HG02840 (cell line): ENCODE measurements around the gene NT5C1A.

Source experiments
- ATAC-seq: cut with Tn5 transposase; IDR thresholded peaks from one replicate; pipeline ENCODE4 v1.9.1; 2021; ENCODE audit warnings: mild to moderate bottlenecking, moderate library complexity, moderate number of reproducible peaks; ENCODE audit not compliant: unreplicated experiment, low FRiP score

The NT5C1A gene

DNA sequence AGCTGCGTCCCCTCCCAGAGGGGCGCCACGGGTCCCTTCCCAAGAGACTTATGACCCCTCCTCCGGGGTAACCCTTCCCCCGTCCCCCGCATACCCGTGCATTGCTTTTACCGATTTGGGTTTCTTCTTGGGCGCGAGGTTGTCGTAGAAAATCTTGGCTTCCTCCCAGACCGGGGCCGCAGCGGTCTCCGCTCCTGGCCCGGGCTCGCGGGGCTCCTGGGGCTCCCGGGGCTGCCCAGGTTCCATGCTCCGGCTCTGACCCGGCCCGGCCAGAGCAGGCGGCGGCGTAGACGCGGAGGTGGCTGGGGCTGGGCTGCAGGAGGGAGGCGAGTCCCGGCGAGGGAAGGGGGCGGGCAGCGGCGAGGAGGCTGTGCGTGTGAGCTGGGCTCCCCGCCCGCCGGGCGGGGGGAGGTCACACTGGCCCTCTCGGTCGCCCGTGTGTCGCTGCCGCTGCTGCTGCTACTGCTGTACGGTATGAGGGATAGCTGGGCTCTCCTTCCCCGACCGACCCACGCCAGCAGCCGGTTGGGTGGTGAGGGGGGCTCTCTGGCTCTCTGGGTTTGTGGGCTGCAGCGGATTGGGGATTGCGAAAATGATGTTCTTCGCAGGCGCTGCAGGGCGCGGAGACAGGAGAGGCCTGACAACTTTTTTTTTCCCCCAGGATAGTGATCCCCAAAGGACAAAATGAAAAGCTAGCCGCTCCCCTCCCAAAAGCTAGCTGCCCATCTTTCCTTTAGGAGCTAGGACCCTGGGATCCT is at the start of gene NT5C1A:
NT5C1A (minus strand) TSS at position 315 of the 758 bp plus-strand sequence; CDS start at position 246, 69 bp downstream.
- ATAC-seq: no peak

- no peak for ATAC-seq
Observed at GRCh38 chr1:39721664-39722063, 49.8 kb upstream of the NT5C1A start.

GRCh38 chr1:39720094-39720999 is 48.4 kb upstream of the NT5C1A start:
- no peak for ATAC-seq

DNA sequence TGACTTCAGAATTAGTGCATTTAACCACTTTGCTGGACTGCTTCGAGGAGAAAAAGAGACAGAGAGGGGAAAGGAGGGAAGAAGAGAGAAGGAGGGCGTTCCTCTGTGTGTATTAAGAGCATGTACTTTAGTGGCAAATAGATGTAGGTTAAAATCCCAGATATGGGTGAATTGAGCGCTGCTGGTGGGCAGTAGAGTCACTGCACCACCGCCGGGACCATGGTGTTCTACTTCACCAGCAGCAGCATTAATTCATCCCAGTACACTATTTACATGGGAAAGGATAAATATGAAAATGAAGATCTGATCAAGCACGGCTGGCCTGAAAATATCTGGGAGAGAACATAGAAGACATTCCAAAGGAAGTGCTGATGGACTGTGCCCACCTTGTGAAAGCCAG is 45.9 kb upstream of the NT5C1A start:
- no peak for ATAC-seq

DNA sequence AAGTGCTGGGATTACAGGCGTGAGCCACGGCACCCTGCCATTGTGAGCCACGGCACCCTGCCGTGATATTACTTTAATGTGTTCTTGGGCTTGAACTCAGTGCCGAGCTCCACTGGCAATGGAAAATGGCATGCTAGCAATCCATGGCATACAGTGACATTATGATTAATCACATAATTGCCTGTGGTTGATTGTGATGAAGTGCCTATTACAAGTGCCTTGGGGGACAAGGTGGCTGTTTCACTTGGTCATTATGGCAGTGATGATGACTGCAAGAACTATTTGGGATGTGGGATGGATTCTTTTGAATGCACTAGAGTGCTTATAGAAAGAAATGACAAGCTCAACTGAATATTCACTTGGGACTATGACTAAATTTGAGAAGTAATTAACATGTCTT is 41.6 kb upstream of the NT5C1A start:
- no peak for ATAC-seq

DNA sequence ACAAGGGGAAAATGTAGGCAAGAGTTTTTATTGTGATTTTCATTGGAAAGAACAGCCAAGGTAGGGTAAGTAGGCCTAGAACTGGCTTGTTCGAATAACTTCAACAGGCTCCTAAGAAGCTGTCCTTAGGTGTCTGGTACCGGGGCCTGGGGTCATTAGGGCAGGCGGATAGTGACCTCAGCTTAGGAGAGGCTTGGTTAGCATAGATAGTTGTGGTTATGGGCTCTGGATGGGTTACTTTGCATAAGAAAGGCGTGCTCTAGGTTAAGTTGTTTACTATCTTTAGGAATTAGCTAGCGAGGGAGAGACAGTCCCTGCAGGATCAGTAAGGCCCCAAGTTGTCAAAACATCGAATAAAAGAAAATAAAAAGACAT is 40.0 kb upstream of the NT5C1A start:
- no peak for ATAC-seq

DNA sequence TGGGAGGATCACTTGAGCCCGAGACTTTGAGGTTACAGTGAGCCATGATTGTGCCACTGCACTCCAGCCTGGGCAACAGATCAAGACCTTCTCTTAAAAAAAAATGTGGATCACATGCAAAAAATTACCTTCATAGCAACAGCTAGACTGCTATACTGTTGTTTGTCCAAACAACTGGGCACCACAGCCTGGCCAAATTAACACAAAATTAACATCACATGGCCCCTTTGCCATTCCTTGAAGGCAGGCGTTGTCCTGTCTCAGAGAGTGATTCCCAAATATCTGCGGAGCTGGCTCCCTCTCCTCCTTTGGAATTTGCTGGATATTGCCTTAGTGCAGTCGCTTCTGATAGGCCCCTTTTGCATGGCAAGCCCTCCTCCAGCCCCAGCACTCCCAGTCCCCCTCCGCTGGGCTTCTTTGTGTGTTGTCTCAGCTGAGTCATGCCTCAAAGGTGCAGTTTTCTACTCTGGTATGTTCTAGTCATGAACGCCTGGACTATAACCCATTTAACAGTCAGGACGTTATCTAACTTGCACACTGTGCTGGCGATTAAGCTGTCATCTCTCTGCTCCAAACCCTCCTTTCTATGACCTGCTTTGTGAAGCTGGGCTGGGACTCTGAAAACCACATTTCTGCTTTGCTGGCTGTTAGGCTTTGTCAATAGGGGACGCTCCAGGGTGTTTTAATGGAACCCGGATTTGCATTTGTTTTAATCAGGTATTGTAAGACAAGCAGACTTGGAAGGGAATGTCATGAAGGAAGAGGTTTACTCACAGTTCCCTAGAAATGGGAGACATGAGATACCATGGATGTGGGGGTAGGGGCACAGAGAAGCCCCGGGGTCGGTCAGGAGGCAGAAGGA is 39.4 kb upstream of the NT5C1A start:
- ATAC-seq: no peak

DNA sequence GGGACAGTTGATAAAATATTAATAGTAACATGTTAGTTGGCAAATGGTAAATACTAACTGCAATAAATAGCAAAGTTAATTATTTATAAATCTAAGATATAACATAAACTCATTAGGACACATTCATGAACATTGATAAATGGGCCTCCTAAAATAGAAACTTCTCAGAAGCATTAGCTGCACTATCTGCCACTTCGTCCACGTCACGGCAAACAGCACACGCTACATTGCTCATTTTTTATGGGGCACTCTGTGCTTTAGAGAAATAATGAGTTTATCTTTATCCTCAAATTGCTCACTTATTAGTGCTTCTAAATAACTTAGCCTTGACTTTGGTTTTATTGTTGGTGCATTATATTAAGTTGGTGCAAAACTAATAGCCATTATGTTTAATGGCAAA is 35.6 kb upstream of the NT5C1A start:
- no peak for ATAC-seq

GRCh38 chr1:39704757-39705156 is 32.9 kb upstream of the NT5C1A start:
- ATAC-seq: no peak

DNA sequence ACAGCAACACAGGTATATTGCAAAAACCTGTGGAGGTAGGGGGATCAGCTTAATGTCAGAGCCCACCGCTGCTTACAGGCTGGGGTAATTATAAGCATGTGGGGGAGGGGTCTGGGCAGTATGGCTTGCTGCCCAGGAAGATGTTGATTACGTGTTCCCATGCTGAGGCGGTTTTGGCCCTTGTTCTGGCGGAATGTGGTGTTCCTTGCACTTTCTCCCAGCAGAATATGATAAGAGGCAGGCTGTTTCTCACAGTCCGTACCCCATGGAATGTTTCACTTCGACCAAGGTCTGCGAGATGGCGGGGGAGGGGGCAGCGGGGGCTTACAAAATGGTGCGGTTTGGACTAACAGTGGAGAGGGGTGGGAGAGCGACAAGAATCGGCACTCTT is 29.1 kb upstream of the NT5C1A start:
- ATAC-seq: no peak

DNA sequence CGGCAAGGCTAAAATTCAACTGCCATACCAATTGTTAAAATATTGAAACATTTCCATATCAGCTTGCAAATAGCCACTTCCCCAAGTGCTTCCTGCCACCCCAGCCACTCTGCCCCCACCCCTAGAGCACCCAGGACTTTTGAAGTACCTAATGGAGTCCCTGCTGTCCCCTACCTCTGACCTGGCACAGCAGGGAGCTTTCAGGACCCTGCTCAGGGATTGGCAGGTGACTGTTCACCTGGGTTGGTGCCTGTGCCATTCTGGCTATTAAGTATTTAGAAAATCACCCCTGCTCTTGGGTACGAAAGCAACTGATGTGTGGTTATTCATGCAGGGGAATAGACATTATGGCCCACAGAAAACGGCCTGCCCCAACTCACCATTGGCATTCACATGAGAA is 28.4 kb upstream of the NT5C1A start:
- no peak for ATAC-seq

- ATAC-seq: no peak
Observed at GRCh38 chr1:39699419-39699818, 27.5 kb upstream of the NT5C1A start.

DNA sequence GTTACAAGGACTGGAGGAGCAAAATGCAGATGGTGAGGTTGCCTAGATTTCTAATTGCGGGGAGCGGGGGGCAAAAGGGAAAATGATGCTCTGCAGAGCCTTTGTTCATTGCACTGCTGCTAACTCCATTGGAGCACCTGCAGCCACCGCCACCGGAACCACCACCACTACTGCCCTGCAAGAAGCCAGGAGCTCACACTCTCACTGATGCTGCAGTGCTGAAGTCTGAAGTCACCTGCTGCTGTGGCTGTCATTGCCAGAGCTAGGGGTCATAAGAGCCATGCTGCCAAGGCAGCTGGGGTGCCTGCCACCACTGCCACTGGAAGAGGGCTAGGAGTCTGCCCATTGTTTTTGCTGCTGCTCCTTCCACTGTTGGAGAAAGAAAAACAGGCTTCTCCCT is 26.7 kb upstream of the NT5C1A start:
- ATAC-seq: no peak

- no peak for ATAC-seq
Observed at GRCh38 chr1:39696448-39696847, 24.5 kb upstream of the NT5C1A start.

DNA sequence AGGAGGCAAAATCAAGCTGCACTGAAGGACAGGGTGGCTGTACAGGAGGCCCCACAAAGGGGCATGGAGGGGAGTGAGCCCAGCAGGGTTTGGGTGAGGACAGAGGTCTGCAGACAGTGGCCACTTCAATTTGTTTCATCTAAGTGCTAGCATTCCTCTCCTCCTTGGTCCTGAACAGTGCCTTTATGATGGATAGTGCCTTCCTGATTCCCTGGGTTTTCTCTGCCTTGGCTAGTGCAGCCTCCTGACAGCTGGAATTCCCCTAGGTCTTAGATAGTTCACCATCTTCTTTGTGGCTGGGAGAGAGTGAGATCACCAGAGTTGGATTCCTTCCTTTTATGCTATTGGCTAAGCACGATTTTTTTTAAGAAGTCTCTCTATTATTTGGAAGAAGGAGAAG is 23.1 kb upstream of the NT5C1A start:
- no peak for ATAC-seq

DNA sequence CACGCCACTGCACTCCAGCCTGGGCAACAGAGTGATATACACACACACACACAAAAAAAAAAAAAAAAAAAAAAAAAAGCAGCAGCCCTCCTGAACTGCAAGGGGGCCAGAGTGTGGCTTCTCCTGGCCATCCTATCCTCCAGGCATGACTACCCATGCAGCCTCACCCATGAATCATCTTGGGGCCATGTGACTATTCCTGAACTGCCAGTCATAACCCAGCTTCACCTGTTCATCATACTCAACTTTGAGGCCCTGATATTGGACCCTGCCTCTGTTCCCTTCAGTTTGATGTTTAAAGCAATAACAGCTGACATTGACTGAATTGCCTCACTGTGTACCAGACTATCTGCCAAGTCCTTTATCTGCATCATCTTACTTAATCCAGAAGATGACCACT is 22.1 kb upstream of the NT5C1A start:
- ATAC-seq: no peak

DNA sequence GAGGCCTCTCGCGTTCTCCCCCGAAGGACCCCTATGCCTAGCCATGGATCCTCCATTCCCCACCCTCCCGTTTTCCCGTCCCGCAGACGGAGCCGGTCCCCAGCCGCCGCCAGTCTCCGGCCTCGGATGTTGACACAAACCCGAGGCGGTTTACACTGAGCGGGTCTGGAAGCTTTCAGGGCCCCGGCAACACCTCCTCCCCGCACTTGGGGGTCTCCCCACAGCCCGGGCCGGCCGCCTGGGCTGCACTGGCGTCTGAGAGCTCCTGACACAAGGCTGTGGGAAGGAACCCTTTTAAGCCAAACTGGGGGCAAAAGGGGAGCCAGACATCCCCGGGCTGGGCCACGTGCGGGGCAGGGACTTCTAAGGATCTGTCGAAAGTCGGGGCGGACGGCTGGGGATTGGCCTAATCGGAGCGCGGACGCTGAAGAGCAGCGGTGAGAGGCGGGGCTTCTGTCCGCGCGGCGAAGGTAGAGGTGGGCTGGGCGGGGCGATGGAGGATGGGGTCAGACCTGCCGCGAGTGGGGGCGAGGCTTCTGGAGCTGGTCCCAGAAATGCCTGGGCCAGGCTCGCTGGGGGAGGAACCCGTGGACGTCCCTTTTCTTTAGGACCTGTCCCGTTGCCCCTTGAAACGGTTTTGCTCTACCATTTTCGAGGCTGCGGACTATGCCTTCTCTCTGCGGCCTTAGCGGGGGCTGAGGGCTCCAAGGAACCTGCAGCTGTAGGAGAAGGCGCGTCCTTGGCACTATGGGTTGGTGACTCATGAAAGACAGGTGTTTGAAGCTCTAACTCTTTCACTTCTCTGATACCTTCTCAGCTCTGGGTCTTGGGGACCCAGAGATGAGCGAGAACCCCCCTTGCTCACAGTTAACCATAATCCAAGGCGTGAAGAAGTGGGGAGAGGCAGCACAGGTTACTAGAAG is 20.5 kb upstream of the NT5C1A start:
- no peak for ATAC-seq

DNA sequence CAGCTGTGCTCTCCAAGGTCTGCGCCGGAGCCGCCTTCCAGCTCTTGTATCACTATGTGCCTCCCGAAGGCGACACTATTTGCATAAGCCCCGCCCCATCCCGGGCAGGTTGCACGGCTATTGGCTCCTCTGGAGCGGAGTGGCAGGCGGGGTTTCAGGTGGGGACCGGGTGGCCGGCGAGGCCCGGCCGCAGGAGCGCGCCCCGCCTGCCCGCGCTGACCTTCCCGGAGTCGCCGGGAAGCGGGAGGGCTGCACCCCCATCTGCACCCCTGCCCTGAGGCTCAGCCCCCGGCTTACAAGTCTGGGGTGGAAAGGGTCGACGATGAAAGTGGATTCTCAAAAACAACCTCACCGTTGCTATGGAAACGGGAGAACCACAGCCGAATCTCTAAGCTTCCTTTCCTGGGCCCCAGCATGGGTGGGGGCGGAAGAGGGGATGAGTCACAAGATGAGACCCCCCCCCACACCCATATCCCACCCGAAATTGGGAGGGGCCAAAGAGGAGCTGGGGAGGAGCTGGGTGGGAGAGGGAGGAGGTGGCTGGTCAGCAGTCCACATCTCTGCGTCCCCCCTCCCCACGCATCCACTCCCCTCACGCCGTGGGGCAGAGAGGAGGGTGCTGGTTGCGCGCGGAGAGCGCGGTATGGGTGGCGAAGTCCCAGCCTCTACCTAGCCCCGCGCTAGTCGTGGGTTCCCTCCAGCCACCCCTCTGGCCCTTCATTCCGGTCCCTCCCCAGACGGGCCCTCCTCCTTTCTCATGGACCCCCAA is 19.7 kb upstream of the NT5C1A start, which contains the start of gene HPCAL4:
HPCAL4 (minus strand) TSS at position 51 of the 769 bp plus-strand sequence. CDS start 6,830 bp downstream, outside the sequence.
- ATAC-seq: peak; percentile 74
